Astrocyte (in vitro differentiated cells and primary cell): ENCODE results near the gene SLC6A11.

Experiments
- CTCF ChIP-seq: IDR thresholded peaks from 2 replicates; pipeline ENCODE4 v1.5.1; 2011; ENCODE audit warnings: low read depth, mild to moderate bottlenecking, inconsistent platforms, low read length, moderate library complexity; ENCODE audit not compliant: insufficient read depth
- EZH2 ChIP-seq: IDR thresholded peaks from 2 replicates; pipeline ENCODE4 v1.6.1; 2012; ENCODE audit warnings: mild to moderate bottlenecking, low read length, inconsistent platforms; ENCODE audit not compliant: insufficient read depth

DNA sequence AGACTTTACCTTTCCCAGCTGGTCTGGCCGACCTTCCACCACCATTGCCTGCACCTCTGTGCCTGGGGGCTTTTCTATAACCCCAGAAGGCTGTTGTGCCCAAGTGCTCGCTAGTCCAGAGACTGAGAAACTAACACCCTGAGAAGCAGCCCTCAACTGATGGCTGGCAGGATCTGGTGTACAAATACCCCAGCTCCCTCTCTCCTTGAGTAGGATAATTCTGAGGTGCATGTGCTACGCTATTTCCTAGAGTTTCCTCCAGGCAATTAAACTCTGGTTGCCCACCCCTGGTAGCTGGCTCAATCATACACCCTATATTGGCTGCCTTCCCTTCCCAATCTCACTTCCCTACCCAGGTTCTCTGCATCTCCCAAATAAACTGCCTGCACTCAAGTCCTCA, 165.0 kb downstream of the SLC6A11 start:
- no peak for TF ChIP-seq CTCF
- TF ChIP-seq EZH2, result no peak
